Nucleus accumbens (tissue), 56 donors: ENCODE data around the gene ANO3.
"Not testable (repeated sequence)": the region's sequence is repeated elsewhere in the genome, so short reads cannot be mapped to it uniquely, and the experiment has no call there.

ENCODE experiments used
- DNase-seq, 56 donors: peaks; one replicate each; lab custom pipeline; 2025; lab: John Stamatoyannopoulos, UW

Gene ANO3

DNA sequence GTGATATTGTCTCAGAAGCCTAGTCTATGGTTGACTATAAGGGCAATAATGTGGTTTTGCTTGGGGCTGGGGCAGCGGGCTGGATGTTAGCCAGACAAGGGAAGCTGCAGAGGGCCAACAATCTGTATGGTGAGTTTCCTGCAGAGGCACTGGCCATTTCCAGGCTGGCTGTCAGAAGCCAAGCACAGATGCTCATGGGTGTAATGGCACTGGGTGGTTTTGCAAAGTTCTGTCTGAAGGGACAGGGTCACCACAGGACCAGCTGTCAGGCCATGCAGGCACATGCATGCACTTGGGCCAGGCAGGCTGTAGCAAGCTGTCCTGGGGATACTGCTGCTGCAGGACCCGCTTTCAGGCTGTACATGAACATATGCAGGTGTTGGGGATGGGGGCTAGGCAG, 281.8 kb downstream of the ANO3 start:
- DNase-seq: no peak

DNA sequence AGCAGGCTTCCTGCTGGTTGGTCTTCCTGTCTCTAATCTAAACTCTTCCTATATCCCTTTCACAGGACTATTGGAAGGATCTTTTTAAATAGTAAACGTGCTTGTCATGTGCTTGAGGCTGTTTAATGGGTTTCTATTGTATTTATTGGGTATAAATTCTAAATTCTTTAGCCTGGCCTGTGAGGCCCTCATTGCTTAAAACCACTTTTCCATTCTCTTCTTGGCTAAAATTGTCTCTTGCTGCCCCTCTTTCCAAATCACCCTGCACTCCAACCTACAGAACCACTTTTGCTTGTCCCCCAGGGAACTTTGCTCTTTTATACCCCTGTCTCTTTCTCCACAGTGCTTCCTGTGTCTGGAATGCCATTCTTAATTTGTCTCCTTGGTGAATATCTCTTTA, 286.5 kb downstream of the ANO3 start:
- DNase-seq: no peak

DNA sequence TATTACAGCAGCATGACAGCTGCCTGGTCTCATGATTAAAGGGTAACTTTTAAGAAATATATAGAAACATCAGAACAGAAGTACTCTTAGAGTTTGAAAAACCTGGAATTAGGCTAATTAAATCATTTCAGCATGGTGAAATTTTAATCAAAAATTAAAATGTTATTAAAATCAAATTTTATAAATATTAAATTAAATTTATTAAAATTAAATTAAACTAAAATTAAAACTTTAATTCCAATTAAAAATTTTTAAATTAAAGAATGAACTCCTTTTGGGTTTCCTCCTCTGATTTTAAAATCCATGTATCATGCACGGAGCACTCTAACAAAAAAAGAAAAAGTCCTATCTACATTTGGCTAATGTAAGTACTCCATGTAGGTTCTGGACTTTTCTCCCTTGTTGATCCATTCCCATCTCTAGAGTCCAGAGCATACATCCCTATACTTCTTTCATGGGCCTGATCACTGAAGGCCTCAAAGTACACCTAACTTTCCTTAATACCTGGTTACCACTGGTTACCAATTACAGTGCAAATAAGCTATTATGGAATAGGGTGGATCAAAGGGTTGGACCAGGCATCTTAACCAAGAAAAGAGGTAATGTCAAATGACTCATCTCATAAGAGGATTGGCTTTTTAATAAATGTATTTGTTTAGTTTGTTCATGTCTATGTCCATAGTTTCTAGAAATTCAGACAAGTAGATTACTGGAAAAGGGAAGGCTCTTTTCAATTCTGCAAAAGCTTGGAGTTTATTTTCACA, 288.5 kb downstream of the ANO3 start:
- no peak for DNase-seq

DNA sequence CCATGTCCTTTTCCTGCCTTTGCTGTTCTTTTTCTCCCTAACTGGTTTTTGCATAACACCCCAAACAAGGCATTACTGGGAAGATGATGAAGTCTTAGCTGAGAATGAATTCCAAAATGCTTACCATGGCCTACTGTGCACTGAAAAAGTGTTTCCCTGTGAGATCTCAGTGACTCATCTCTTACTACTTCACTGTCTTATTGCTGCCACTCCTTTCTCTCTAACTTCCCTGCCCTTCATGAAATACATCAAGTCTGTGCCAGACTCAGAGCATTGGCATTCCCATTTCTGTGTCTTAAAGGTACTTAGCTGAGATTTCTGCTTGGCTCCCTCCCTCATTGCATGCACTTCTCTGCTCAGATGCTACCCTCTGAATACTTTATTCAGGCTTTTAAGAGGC, 289.2 kb downstream of the ANO3 start:
- DNase-seq: peak in 2 of 56 donors; percentile 10 to 15

DNA sequence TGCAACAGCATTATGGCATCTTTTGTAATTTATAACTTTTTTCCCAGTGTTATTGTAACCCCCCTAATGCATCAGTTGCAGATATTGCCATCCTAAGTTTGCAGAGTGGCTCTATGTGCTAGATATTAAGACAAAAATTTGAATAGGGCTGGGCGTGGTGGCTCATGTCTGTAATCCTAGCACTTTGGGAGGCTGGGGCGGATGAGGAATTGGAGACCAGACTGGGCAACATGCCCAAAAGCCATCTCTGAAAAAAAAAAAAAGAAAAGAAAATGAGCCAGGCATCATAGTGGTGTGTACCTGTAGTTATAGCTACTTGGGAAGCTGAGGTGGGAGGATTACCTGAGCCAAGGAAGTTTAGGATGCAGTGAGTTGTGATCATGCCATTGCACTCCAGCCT, 290.3 kb downstream of the ANO3 start:
- no peak for DNase-seq

DNA sequence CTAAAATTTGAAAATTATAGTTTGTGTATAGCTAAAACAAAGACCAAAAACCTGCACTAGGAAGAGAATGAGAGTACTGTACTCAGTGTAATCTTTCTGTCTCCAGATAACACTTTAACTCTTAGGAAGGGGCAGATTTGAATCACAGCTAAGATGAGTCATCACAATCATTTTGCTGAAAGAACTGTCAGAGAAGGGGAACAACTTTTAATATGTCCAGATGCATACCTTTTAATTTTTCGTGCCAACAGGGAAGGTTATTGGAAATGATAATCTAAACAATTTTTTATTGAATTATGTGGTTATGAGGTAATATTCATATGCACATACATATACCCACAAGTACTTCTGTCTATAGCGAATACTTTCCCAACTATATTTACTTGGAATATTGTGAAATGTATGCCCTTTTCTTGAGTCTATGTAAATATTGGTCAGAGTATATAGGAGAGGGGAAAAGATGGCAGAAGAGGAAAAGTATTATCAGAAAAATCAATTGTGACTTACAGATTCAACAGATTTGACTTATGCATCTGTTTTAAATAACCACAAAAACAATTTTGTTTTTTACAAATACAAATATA, 291.2 kb downstream of the ANO3 start:
- no peak for DNase-seq

DNA sequence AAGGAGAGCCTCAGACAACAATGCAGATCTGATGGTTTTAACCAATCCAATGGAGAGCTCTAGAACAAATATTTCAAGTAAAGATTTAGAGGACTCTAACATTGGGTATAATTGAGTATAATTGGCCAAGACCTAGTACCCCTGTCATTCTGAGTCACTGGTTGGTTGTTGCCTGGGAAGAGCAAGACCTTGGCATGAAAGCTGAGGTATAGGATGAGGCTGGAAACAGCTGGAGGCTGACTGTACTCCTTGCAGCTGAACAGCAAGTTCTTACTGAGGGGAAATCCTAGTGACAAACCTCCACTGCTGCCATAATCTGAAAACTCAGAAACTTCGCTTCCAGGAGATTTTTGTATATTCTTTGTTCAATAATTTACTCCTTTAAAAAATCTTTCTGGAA, 294.4 kb downstream of the ANO3 start:
- no peak for DNase-seq

DNA sequence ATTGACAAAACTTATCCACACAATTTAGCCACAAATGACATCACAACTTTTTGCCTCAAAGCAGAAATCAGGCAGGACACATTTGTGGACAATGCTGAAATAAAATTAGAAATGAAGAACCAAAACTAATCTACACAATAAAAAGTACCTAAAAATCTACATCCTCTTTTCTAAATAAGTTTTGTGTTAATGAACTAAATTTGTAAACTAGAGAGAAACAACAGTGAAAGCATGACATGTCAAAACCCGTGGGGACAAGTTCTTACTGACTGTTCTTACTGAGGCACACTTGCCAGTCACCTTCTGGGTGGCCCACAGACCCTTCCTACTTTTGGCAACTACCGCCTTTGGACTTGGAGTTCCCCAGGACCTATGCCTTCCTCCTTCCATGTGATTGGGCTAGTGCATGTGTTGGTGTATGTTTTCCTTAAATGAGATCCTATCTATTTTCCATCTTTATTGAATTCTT, 300.8 kb downstream of the ANO3 start:
- no peak for DNase-seq

DNA sequence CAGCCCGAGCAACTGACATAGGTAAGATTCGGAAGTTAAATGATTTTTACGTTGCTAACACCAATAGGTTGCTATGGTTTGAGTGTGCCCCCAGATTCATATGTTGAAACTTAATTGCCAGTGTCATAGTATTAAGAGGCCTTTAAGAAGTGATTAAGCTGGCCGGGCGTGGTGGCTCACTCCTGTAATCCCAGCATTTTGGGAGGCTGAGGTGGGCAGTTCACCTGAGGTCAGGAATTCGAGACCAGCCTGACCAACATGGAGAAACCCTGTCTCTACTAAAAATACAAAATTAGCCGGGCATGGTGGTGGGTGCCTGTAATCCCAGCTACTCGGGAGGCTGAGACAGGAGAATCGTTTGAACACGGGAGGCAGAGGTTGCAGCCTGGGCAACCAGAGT, 311.4 kb downstream of the ANO3 start:
- not testable (repeated sequence) for DNase-seq

DNA sequence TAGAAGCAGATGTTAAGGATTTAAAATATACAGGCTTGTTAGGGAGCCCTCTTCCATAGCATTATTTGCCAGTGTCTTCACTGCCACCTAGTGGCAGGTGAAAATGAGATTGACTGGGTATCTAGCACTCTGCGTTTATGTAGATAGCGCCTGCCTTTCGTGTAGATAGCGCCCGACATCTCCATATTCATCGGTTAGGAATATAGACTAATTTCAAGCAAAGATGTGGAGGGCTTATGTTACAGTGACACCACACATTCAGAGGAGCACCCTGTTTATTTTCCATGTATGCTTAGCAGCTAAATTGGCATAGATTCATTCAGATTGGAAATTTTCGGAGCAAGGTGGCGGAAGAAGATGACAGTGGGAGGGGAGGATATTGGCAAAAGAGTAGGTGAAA, 318.0 kb downstream of the ANO3 start:
- peak in 22 of 56 donors; percentile 1 to 47 (median 5) for DNase-seq

DNA sequence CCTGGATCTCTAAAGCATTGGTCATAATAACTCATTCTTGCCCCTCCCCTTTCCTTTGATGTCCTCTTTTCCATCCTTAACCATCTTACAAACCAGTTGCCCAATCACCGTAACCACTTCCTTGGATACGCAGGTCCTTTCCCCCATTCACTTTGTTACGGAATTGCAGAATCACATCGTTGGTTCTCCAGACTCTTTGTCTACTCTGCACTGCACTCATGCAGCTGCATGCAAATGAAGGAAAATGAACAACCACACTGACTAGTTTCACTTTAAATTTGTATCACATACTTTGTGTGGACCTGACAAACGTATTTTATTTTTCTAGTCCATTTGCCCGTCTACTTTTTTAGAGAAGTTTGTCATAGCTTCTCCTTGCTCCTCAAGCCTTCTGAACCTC, 320.0 kb downstream of the ANO3 start:
- no peak for DNase-seq

DNA sequence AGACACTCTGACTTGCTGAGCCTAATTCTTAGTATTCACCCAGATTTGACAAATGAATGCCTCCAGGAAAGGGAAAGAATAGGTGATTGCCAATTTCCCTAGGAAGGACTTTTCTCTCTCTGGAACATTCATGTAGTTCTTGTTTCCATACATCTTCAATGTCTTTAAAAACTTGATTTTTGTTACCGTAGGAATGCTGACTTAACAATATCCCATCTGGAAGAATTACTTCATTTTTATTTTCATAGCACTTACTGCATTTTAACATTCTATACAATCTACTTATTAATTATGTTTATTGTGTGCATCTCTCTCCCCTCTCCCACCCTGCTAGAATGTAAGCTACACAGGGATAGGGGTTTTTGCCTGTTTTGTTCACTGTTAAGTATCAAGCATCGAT, 323.4 kb downstream of the ANO3 start:
- no peak for DNase-seq

DNA sequence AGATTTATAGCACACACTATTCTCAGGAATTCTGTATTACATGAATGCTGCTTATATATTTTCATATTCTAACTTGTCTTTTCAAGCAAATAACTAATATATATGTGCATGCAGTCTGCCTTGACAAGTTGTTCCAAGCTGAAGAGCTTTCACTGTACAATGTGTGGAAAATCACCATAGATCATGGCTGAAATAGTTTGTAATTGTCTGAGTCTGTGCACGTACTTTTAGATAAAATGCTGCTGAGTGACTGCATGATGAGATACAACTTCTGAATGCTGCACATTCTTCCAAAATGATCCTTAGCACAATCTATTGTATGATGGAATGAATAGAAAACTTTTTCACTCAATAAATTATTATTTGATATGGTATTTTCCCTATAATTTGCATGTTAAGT, 331.0 kb downstream of the ANO3 start:
- DNase-seq: no peak

DNA sequence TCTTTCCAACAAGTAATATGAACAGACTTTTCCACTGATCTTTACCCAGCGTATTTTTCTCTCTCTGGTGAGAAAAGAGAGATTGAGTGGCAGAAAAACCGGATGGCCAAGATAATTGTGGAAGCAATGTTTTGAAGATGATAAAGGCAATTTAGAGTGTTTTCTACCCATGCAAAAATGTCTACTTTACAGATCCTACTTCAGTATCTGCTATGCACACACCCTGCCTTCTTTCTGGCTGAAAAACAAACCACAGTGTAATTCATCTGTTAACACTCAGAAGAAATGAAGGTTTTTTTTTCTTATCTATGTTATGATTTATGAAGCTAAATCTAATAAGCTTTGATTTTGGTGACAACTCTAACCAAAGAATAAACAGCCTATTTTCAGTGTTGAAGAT, 333.1 kb downstream of the ANO3 start:
- no peak for DNase-seq

DNA sequence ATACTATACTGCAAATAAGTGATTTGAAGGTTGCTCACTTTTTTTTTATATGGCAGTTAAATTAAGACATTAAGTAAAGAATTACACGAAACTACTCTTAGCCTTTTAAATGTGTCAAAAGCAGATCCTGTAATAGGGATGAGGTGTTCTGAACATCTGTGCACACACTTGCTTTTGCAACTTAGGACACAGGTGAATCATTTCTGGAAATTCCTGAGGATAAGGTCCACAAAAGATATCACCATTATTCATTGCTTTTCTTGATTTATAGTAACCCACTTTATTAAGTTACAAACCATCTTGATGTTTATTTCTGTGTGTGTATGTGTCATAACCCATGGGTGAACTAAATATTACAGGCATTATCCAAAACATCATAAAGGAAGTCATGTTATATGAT, 334.0 kb downstream of the ANO3 start:
- DNase-seq: no peak

DNA sequence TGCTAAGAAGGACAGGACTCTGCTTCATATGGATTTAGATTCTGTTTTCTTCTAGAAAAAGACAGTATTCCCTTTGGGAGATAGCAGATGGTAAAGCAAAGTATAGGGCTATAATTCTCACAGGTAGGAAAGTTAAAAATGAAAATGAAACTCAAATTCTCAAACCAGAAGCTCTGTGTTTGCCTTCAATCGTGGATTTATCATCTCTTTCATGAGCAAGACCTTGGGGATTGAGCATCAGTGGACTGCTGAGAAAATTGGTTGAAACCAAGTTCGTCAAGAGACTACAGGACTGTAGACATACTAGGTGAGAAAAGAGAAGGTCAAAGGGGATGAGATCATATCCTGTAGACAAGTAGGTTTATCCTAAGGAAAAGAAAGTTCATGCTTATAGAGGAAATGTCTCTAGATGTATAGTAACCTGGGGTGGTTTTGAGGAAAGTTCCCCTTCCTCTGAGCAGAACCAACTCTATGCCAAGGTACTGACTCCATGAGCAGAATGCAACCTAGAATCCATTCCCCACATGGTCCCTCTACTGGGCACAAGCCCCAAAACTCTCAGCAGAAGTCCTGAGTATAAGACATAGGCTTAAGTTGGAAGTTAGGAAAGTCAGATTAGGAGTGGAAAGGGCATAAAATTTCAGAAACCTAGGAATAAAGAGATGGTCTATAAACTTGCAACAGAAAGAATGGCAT, 343.5 kb downstream of the ANO3 start:
- no peak for DNase-seq

DNA sequence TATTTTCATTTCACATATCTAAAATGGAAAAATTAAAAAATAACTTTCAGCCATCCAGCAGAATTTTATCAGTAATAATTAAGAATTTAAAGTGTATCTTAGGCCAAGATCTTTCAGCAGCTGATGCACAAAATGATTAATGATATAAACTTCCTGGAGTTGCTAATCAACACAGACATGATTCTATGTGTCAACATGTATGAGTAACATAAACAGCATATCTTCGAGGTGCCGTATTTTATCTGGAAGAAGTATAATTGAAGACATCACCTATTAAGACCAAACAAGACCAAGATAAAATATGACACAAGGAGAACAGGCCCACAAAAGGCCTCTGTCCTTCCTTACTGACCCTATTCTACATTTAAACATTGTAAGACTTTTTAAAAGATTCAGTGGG, 344.7 kb downstream of the ANO3 start:
- DNase-seq: no peak

DNA sequence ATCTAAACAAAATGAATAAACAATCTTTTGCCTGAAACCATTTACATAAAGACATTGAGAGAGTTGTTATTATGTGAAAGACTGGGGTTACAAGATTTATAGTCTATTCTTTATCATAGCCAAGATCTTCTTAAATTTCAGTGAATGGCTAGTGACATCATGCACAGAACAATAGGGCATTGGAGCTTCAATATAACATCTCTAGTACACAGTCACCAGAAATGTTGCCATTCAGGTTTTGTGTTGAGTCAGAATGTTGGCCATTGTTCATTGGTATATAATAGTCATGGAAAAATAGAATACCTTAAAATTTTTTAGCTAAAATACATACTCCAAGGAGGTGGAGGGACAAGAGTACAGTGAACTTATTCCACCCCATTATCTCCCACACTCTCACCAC, 345.6 kb downstream of the ANO3 start:
- no peak for DNase-seq

DNA sequence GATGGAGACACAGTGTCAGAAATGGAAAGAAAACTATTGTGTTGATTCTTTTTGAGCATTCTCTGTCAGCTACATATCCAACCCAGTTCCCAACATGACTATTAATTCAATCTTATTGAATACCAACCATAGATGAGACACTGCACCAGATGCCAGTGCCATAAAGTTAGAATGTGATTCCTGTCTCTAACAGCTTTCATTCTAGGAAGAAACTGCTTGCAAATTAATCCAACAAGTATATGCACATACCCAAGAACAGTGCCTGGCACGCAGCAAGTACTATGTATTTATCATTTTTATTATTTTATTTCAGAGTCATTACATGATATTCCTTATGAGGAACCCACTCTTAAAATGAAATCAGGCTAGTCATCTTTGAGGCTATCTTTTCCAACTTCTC, 355.4 kb downstream of the ANO3 start:
- no peak for DNase-seq

DNA sequence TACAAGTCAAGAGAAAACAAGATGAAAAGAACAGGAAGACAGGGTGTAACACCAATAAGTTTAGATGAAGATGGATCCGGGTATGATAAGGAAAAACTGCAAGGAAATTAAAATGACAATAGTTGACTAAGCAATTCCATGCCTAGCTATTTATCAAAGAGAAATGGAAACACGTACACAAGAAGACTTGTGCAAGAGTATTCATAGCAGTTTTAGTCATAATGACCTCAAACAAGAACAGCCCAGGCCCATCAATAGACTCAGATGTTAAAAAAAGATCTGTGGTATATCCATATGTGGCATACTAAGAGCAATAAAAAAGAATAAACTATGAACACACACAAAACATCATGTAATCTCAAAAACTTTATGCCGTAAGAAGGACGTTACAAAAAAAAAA, 356.8 kb downstream of the ANO3 start:
- DNase-seq: no peak

DNA sequence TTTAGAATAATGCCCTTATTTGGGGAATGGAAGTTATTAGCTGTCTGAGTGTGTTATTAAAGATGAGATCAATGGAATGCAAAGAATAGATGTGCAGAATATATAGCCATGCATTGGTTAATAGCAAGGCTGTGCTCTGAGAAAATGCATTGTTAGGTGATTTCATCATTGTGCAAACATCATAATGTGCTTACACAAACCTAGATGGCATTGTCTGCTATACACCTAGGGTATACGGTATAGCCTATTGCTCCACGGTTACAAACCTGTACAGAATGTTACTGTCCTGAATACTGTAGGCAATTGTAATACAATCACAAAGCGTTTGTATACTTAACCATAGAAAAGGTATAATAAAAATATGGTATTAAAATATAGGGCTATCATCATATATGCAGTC, 364.4 kb downstream of the ANO3 start:
- DNase-seq: no peak

DNA sequence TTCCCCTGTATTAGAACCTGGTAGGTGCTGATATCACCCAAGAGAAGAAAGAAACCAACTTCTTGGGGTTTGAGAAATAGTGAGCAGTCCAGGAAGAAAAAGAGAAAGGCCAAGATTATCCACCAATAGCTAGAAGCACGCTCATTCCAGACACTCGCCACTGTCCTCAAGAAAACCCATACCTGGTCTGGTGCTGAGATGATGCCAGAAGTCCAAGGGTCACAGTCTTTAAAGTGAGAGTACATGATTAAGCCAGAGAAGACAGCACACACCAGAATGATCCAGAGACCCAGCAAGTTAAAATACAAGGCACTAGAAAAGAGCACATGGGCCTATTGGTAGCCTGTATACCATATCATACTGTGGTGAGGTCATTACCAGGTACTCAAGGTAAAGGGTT, 366.3 kb downstream of the ANO3 start:
- no peak for DNase-seq
